Posterior cingulate gyrus (tissue), 11 donors: ENCODE results near the gene KRTAP10-12.

ENCODE experiments used
- DNase-seq, 10 donors: peaks; one replicate each; pipeline versions ENCODE4 v3.0.0 to v3.0.0-alpha.2; 2020 to 2021; ENCODE audit warnings: mixed read lengths in 3 of 10
- intact Hi-C: fragments of 100-400 bp; cut with DNase I; formaldehyde crosslinking; loops from one replicate; pipeline ENCODE4 v1.15.1; 2023

The KRTAP10-12 gene

DNA sequence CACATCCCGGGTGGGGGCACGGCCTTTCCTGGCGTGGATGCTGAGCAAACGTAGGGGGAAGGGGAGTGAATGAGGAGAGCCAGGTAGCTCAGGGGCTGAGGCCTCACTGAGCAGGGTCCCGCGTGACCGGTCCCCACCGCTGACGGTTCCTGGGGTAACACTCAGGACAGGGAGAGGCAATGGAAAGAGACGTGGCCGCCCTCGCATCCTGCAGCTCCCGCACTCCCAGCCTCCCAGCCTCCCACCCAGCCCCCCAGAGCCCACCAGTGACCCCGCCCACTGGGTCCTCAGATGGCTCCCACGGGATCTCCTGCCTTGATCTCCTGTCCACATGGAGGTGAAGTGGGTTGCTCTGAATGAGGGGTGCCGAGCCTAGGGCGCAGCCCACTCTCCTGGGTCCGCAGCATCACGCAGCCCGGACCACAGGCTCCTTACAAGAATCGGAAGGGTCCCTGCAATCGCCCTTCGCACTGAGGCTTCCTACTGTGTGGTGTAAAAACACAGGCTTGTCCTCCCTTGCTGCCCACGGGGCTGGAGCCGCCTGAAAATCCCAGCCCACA is 12.0 kb downstream of the KRTAP10-12 start:
- intact Hi-C loops, result loop anchor here (10.0 kb wide), 1 partner anchor 626 kb away; no protein-coding TSS in a partner anchor
- peak in 1 of 10 donors; percentile 41 for DNase-seq

DNA sequence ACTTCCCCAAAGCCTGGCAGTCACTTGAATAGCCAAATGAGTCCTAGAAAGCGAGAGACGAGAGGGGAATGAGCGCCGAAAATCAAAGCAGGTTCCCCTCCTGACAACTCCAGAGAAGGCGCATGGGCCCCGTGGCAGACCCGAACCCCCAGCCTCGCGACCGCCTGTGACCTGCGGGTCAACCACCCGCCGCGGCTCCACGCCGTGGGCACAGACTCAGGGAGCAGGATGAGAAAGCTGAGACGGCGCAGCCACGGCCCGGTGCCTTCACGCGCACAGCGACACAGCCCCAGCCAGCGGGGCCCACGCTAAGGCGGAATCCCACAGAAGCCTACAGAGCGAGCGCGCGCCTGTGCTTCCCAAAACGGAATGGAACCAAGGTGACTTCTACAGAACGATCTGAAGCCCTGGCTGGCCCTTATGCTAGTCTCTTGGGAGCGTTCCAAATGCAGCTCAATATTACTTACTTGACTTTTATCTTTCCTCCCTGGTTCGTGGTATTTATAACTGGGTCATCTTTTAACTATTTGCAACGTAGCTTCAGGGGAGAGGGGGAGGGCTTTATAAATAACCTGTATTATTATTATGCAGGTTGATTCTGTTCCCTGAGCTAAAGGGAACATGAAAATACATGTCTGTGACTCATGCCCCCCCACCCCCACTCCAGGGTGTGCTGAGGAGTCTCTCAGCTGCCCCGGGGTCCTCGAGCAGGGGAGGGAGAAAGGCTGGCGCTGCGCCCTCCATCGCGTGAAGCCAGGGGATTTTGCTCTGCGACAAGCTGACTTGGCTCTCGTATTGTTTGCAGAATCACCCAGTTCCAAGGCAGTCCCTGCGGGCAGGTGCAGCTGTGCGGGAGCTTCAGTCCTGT is 12.7 kb downstream of the KRTAP10-12 start:
- intact Hi-C loops, result loop anchor here (10.0 kb wide), 1 partner anchor 625 kb away; no protein-coding TSS in a partner anchor
- peak in 2 of 10 donors; percentile 7 to 80 for DNase-seq

DNA sequence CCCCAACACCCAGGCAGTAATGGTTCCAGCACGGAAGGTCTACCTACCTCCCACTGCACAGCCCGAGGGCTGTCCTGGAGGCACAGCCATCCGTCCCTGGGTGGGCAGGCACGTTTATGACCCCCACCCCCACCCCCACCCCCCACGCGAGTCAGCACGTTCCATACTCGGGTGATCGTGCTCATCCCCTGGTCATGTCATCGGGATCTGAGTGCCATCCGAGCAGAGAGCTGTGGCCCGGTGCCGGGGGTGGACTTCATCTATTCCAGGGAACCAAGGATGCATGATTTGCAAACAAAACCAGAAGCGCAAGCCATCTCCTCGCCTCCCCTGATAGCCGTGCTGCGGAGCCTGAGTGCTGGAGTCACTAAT is 13.3 kb downstream of the KRTAP10-12 start:
- intact Hi-C loops, result no loop called here
- no peak for DNase-seq

DNA sequence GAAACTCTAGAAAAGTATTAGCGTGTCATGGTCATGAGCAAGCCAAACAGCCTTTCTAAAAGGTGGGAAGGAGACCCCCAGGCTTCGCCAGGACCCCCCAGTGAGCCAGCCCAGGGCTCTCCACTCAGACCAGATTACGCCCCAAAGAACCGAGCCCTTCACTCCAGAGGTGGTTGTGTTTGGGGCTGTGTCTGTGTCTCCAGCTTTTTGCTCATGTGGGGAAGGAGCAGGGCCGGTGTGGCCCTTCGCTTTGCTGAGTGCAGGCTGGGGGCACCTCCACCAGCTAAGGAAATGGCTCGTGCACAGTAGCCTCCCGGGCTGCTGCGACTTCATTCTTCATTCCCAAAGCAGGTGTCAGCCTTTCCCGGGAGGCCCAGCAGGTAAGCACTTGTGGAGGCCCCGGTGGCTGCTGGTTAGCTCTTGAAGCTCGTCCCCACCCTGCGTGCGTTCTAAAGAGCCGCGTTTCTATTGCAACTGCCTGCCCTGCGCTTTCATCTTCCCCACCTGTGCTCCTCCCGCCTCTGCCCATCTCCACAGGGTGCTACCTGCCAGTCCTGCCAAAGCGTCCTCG is 13.9 kb downstream of the KRTAP10-12 start:
- peak in 1 of 10 donors; percentile 12 for DNase-seq
- intact Hi-C loops, result no loop called here

DNA sequence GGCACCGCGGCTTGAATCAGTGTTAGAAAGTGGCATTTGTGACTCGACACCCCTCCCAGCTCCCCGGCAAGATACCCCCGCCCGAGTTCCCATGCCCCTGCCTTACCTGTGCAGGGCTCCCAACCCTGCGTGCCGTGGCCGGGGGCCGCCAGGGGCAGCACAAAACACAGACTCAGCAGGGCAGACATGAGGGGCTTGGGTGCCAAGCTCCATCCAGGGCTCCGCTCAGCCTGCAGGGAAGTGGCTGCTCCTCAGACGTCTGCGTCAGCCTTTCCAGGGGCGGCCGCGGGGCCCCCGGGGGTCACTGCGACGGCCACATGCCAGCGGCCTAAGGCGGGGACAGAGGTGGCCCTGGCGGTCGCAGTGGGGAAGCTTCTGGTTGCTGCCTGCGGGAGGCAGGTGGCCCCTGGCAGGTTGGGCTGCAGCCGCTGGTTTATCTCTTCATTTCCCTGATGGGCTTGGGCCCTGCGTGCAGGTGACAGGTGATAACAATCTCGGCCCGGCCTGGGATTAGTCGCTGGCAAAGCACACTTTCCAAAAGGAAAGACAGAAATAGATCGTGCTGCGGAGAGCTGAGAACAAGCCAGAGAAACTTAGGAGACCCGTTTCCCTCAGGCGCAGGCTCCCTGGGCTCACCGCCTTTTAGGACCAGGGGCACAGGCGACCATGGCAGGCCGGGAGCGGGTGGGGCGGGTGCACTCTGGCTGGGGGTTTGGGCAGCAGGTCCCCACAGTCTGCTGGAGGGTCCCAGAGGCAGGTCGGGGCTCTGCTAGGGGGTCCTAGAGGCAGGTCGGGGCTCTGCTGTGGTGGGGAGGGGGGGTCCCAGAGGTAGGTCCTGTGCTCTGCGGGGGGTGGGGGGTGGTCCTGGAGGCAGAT is 14.6 kb downstream of the KRTAP10-12 start, which contains the start of gene TSPEAR:
TSS of gene TSPEAR (minus strand) at position 246 of the 876 bp plus-strand sequence. CDS start at position 188, 58 bp downstream.
- DNase-seq, result peak in 1 of 10 donors; percentile 64
- intact Hi-C loops, result no loop called here

DNA sequence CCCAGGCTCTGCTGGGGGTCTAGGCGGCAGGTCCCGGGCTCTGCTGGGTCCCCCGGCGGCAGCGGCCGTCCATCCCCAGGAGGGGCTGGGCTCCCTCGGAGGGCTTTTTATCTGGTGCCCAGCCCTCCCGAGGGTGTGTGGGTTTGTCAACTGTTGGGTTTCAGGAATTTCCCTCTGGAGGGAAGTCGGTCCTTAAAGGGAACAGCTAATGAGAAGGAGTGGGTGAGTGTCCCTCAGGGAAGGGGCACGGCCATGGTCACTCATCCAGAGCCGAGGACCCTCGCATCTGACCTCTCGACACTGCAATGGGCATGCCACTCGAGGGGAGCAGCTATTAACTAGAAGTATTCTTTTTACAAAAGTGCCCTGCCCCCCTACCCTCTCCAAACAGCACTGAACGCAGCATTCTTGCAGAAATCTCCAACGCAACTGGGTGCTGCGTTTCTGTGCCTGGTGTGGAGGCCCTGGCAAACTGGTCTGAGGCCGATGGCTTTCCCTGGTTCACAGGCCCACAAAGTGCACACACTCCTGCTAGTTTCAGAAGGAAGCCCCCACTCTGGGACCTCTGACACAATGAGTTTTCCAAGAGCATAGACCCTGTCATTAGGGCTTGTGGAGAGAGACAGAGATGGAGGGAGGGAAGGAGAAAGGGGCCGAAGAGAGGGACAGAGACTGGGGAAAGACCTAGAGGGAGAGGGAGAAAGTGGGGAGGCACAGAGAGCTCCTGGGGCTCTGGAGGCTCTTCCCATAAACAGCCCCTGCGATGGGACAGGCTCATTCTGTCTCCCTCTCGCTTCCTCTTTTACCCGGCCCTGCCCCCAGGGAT is 15.4 kb downstream of the KRTAP10-12 start:
- intact Hi-C loops, result no loop called here
- peak in 1 of 10 donors; percentile 51 for DNase-seq

DNA sequence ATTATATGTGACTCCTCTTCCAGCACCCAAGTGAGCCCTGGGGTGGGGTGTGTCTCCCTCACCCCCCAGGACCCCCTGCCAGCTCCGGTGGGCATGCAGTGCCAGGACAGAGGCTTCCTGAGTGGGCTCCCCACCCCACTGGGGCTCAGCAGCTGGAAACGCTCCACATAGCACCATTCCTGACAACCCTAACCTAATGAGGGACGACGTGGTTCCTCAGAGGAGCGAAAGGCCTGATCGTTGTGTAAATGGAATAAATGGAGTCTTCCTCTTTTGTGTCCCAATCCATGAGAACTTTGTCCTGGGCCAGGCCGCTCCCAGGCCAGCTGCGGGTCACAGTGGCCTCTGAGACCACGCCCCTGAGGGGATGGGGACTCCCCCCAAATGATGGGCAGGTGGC is 16.2 kb downstream of the KRTAP10-12 start:
- peak in 1 of 10 donors; percentile 59 for DNase-seq
- intact Hi-C loops, result no loop called here

DNA sequence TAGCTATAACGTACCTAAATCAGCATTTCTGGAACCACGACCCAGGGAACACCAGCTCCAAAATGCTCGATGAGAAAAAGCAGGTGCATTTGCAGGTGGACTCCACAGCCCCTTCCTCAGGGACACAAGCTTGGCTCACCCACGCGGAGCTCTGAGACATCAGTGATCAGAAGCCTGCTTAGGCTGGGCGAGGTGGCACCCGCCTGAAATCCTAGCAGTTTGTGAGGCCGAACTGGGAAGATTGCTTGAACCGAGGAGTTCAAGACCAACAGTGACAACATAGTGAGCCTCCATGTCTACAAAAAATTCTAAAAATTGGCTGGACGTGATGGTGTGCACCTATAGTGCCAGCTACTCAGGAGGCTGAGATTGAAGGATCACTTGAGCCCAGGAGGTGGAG is 16.9 kb downstream of the KRTAP10-12 start:
- no peak for DNase-seq
- intact Hi-C loops, result no loop called here

DNA sequence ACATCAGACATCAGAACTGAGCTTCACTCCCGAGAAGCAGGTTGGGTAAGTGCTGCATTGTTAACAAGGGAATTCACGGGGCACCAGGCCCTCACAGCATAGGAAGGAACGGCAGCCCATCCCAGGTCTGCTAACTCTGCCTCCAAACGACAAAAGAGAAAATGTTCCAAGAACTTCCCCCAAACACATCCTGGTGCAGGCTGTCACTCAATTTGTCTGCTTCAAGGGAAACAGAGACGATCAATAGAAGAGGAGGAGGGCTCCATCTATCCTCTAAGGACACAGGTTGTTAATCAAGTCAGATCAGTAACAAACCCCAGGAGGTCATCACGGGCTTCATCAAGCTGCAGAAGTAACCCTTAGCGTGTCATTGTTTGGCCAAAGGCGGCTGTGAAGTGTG is 17.9 kb downstream of the KRTAP10-12 start:
- intact Hi-C loops, result no loop called here
- no peak for DNase-seq

DNA sequence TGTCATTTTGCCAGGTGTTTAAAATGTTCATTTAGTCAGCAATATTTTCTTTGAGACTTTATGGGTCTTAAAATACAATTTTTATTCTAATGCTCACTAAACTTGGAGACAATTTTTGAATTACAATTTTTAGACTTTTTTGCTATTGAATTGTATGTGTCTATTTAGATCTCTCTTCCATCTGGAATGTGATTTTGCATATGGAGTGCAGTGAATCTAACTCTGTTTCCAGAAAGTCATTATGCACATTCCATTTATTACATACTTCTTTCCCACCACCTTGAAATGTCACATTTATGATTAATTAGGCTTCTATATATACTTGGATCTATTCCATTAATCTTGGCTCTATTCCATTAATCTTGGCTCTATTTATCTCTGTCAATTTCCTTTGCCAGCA is 20.0 kb downstream of the KRTAP10-12 start:
- intact Hi-C loops, result no loop called here
- no peak for DNase-seq

DNA sequence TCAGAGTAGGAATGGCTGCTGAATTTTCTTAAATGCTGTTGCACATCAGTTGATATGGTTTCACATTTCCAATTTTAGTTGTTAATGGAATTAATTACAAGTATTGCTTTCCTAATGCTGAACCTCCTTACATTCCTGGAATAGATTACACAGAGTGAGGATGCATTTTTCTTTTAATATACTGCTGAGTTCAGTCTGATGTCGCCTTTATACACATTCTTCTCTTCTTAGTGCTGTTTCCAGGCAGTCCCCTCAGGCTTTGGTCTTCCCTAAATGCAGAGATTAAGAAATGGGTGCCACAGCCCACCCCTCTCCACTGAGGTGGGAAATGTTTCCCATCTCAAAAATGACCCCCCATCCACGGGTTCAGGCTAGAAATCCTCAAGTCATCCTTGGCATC is 21.1 kb downstream of the KRTAP10-12 start:
- DNase-seq, result no peak
- intact Hi-C loops, result no loop called here

DNA sequence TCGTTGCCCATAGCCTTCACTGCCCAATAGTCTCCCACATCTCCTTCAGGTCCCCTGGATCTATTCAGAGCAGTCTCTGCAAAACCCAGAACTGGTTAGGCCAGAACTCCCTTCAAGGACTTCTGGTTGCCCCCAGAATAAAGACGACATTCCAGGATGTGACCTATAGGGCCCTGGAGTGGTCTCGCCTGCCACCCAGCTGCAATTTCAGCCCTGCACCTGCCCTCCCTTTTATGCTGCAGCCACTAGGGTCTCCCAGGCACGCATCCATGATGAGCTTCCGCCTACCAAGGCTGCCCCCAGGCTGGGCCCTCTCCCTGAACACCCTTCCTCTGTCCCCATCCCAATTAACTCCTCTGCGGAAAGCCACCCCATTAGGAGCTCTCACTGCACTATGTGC is 21.6 kb downstream of the KRTAP10-12 start:
- intact Hi-C loops, result no loop called here
- peak in 2 of 10 donors; percentile 38 to 44 for DNase-seq

DNA sequence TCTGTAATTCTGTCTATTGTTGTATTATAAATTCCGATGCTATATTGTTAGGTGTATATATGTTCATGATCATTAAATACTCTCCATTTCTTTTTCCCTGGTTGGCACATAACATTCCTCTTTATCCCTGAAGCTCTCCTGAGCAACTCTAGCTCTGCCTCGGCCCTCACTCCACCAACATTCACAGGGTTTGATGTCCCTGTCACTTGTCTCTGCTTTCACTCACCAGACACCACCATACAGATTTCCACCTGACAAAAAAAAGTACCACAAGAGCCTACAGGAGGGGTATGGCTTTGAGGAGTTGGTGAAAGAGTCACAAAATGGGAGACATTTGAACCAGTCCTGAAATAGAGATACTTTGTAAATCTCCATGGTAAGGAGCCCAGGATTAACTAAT is 23.2 kb downstream of the KRTAP10-12 start:
- intact Hi-C loops, result no loop called here
- no peak for DNase-seq

DNA sequence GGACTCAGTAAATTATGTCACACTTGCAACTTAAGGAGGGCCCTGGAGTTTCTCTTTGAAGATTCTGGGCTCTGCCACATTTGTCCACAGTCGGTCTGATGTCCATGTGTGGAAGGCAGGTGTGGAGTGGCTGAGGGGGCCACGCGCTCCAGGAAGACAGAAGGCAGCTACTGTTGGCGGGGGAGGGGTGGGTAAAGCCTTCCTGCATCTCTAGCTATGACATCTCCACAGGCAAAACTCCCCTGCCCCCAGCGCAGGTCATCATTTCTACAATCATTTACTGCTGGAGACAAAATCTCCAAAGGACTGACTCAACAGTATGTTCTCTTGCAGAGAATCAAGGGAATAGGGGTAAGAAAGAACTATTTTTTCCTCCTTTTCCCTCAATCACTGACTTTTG is 25.8 kb downstream of the KRTAP10-12 start:
- intact Hi-C loops, result no loop called here
- no peak for DNase-seq

DNA sequence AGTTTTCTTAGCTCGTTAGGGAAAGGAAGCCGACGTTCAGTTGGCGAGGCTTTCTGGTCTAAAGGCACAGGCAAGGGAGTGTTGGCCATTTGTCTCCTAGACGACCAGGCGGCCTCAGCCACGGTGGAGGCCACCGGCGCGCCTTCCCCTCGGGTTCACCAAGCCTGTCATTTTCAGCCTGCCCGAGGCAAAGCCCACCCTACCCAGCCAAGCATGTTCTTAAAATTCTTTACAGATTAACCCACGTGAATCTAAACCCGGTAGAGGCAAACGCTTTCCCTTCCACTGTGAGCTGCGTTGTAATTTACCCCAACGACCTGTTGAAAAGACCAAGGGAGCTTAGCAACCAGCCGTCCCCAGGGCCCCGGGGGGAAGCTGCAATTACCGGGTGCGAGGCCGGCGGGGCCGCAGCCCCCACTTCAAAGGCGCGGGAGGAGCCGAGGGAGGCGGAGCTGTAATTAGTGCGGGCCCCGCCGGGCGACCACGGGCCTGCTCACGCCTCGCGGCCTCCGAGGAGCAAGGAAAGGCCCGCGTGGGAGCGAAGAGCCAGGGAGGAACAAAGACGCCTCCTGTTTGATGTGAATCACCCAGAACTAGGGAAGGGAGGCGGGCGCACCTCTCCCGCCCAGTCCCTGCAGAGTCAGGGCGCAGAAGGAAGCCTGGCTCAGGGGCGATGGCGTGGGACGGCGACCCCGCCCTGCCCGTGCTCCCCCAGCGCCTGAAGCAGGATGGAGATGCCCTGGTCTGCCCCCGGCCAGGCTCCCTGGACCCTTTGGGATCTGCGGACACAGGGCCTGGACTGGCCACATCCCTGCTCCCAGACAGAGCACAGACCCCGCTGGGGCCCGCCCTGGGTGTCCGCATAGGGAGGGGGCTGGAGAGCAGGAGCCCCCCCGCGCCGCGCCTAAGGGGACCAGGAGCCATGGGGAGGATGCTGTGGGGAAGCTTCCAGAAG is 26.5 kb downstream of the KRTAP10-12 start:
- DNase-seq, result no peak

DNA sequence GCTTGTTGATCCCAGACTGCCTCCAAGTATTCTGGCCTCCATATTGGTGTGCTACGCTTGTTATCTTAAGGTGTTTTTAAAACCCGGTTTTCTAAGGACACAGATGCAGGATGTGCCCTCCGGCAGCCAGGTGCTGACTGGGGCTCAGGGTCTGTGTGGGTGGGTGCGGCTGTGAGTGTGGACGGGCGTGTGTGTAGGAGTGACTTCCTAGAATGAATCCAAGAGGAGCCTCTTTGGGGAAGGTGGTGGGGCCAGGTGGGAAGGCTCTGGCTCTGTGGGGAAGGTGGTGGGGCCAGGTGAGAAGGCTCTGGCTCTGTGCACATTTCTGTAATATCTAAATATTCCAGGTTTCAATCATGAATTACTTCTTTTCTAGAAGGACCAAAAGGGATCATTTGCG is 27.2 kb downstream of the KRTAP10-12 start:
- no peak for DNase-seq
- intact Hi-C loops, result no loop called here

More for the DNA sequence above, 26.5 kb downstream of the KRTAP10-12 start:
- intact Hi-C loops, result no loop called here

DNA sequence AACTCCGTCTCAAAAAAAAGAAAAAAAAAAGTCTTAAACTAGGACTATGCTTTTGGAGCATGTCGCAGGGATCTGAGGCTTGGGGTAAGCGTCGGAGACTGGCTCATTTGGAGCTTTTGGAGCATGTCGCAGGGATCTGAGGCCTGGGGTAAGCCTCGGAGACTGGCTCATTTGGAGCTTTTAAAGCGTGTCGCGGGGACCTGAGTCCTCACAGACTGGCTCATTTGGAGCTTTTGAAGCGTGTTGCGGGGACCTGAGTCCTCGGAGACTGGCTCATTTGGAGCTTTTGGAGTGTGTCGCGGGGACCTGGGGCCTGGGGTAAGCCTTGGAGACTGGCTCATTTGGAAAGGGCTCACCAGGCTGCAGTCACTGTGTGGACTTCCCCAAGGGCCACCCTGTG is 28.0 kb downstream of the KRTAP10-12 start:
- intact Hi-C loops, result no loop called here

DNA sequence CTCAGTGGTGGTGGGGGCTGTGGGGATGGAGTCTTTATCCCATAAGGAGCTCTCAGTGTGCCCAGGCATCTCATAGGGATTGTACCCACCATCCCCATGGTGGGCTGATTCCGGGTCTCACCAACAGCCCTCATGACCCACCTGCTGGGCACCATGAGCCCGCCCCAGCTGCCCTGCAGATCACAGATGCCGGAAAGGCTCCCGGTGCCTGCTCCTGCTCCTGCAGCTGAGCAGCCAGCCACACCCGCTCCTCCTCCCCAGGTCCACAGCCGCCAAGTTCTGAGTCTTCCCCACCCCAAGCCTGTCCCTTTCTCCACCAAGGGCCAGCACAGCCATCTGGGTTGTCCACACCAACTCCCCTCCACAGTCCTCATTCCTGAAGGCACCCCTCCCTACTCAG is 29.9 kb downstream of the KRTAP10-12 start:
- intact Hi-C loops, result no loop called here
- DNase-seq, result peak in 1 of 10 donors; percentile 36

More for the DNA sequence above, 28.0 kb downstream of the KRTAP10-12 start:
- no peak for DNase-seq
